Uterus (tissue), 2 donors: ENCODE results near the gene DHRS4L2.
"Not testable (repeated sequence)": the region's sequence is repeated elsewhere in the genome, so short reads cannot be mapped to it uniquely, and the experiment has no call there.

Source experiments
- POLR2A ChIP-seq, 2 donors: fragments of 450-650 bp; IDR thresholded peaks; one replicate each; pipeline ENCODE4 v1.6.1; 2016; ENCODE audit warnings: antibody characterized with exemption in 2 of 2, mild to moderate bottlenecking in 1 of 2, moderate library complexity in 1 of 2
- TF ChIP-seq, protein P1 (sequence below), 4 experiments: fragments of 200-600 bp in 2 of 4; fragments of 450-650 bp in 2 of 4; sonication (generic) in 2 of 4; IDR thresholded peaks; one replicate each; pipeline ENCODE4 v1.5.1; 2016 to 2019; ENCODE audit warnings: antibody characterized with exemption in 4 of 4, mild to moderate bottlenecking in 2 of 4, moderate library complexity in 1 of 4

DNA sequence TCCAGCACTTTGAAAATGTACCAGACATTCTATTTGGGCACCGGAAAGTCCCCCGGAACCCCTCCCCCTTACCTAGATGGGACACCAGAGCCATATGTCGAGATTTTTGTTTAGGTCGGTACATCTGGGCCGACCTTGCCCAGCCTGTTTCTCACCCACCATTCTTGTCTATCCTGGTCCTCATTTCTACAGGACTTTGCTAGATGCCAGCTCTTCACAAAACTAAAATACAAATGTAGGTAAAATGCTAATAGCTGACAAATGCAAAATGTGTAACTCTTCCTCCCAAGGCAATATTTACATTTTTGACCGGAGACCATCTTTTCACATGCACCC lies 34.5 kb upstream of the DHRS4L2 start:
- TF ChIP-seq, protein P1, sequence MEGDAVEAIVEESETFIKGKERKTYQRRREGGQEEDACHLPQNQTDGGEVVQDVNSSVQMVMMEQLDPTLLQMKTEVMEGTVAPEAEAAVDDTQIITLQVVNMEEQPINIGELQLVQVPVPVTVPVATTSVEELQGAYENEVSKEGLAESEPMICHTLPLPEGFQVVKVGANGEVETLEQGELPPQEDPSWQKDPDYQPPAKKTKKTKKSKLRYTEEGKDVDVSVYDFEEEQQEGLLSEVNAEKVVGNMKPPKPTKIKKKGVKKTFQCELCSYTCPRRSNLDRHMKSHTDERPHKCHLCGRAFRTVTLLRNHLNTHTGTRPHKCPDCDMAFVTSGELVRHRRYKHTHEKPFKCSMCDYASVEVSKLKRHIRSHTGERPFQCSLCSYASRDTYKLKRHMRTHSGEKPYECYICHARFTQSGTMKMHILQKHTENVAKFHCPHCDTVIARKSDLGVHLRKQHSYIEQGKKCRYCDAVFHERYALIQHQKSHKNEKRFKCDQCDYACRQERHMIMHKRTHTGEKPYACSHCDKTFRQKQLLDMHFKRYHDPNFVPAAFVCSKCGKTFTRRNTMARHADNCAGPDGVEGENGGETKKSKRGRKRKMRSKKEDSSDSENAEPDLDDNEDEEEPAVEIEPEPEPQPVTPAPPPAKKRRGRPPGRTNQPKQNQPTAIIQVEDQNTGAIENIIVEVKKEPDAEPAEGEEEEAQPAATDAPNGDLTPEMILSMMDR (IDR thresholded peaks at IDR 0.05): not testable (repeated sequence)
- TF ChIP-seq POLR2A (IDR thresholded peaks at IDR 0.05): not testable (repeated sequence)
